NCI-H446 (cell line): ENCODE data around the gene P2RX1.

ENCODE experiments used
- DNase-seq, 2 experiments: peaks; one replicate each; lab custom pipeline; 2025; lab: John Stamatoyannopoulos, UW

The P2RX1 gene

DNA sequence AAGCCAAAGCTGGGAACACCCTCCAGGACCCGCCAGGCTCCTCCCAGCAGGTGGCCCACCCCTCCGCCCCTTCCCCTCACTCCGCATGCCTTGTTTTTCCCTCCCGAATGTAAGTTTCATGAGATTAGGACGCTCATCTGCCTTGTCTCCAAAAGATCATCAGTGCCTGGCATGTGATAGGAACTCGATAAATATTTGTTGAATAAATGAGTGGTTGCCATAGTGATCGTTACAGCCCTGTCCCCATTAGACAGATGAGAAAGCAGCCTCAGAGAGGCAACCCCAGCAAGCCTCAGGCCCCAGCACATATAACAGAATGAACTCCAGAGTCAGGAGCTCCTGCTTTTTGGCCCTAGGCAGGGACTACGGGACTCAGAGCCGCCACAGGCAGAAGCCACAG lies 28.5 kb downstream of the P2RX1 start:
- peak in 1 of 2 experiments; percentile 42 for DNase-seq

DNA sequence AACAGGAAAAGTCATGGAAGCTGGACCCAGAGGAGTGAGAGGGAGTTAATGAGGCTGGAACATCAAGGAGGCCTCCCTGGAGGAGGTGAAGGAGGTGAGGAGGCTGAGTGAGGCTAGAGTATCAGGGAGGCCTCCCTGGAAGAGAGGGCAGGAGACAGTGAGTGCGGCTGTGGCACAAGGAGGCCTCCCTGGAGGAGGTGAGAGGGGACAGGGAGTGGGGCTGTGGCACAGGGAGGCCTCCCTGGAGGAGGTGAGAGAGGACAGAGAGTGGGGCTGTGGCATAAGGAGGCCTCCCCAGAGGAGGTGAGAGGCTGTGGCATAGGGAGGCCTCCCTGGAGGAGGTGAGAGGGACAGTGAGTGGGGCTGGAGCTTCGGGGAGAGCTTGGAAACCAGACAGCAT lies 28.9 kb downstream of the P2RX1 start:
- DNase-seq: no peak

DNA sequence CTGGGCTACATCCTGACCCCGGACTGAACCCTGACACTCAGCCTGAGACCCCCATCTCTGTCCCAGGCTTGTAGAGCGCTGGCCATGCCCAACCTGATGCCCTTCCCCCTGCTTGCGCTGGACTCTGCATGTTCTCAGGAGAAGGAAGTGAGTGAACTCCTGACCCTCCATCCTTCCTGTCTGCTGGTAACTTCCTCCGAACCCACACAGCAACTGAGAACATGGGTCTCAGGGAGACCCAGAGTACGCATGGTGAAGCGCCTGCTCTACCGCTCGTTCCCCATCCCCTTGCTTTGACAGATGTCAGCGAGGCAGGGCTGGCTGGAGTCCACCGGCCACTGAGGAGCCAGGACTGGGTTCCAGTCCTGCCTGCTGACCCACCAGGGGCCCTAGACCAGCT lies 29.5 kb downstream of the P2RX1 start:
- DNase-seq: no peak

DNA sequence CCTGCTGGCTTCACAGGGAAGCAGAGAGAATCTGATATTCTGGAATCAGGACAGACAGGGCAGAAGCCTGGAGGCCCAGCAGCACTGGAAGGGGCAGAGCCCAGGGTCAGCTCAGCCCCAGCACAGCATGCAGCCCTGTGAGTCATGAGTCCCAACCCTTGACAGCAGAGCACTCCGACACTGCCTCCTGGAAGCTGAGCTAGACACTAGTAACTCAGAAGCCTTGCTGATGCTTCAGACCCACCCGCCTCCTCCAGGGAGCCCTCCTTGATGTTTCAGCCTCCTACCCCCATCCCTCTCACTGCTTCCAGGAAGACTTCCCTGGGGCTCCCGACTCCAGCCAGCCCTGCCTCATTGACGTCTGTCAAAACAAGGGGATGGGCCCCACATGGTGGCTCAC lies 30.3 kb downstream of the P2RX1 start:
- DNase-seq: peak in 1 of 2 experiments; percentile 52

DNA sequence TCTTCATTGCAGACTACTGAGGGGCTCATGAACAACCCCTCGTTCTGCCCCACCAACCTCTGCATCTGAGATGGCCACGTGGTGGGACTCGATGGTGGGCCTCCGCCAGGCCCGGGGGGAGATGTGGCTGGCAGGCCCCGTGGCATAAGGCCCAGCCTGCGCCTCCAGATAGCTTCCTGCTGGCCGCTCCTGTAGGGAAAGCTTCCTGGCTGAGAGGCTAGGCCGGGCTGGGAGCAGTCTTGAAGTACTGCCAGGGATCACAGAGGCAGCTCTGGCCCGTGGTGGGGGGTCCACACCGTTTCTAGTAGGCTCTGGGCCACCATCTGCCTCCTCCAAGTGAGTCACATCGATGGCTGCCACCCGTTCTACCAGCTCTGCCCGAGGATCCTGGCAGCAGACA lies 31.0 kb downstream of the P2RX1 start:
- DNase-seq: peak; percentile 61 to 94

DNA sequence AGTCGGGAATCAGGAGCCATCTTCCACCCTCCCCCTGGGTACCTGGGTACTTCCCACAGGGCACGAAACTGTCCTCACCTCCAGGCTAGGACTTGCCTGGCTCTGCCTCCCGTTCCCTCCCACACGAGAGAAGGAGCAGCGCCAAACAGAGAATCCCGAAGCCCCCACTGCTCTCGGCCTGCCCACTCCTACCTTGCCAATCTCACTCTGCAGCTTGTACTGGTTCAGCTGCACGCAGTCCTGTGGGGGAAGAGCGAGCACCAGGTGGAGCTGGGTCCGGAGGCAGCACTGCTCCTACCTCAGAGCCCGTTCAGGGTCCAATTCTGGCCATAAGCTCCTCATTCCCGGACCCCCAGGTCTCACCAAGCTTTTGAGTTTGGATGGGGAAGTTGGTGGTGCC lies 32.1 kb downstream of the P2RX1 start:
- DNase-seq: no peak

DNA sequence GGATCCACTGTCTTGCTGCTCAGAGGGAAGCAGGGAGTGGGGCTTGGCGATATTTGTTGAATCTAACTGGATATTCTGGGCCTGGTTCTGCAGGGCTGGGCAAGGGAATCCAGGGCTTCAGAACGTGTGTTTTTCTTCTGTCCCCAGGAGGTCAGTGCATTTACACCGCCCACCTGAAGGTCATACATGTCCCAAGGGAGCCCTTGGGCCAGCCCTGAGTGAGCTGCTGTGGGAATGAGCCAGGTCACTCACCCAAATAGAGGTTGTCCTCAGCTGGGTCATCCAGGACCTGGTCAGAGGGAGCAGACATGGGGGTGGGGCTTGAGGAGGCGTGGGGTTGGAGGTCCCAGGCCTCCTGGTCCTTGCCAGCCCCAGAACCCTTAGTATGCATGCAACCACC lies 34.0 kb downstream of the P2RX1 start:
- DNase-seq: no peak

DNA sequence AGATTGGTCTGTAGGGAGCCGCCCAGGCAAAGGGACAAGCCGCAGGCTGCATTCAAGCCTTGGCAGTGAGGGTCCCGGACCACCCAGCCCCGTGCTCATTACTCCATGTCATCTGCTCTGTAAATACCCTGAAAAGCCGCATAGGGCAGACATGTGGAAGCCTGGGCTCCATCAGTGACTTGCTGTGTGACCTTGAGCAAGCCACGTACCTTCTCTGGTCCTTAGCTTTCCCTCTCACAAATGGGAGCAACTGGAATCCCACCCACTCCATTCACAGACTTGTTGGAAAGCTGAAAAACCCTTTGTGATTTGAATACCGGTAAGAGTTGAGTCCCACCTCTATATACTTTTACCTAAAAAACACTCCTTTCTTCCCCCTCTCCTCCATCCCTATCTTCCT lies 35.3 kb downstream of the P2RX1 start:
- no peak for DNase-seq

DNA sequence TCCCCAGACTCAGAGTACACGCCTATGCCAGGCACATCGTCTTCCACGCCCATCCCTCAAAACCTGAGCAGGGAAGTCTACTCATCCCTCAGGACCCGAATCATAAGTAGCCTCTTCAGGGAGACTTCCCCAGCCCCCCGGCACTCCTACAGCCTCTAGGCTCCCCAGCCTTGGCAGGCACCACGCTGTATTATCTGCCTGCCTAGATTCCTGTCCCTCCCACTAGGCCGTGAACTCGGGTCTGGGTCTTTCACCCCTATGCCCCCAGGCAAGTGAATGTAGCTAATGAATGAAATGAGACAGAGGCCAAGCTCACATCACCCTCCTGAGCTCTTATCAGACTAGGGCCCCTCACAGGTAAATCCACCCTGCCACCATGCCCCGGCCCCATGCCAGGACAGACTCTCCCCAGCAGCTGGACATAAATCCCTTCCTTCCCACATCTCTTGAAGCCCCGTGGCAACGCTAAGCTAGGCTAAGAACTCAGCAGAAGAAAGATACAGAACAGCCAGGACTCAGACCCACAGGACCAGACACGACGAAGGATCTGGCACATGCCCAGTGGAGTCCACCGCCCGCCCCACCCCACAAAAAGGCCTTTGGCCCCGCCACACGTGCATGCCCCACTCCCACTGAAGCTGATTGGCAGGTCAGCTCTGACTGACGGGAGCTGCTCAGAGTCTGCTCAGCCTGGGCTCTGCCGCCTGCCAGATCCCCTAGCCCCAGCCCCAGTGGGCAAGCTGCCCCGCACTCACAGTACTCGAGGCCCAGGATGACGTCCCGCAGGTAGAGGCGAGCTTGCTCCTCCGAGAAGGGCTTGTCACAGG lies 36.5 kb downstream of the P2RX1 start:
- DNase-seq: peak in 1 of 2 experiments; percentile 33

DNA sequence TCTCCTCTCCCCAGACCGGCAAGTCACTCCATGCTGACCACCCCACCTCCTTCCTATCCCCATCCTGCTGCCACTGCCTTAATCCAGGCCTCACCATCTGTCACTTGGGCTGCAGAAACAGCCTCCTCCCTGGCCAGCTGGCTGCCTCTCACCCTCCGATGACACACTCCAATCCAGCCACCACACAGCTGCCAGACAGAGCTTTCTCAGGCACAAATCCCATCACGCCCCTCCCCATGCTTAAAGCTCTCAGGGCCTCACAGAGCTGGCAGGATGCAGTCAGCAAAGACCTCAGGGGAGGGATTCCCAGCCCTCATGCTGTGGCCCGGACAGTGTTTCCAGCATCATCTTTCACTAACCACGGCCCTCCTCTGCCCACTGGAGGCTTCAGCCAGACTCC lies 37.1 kb downstream of the P2RX1 start:
- peak; percentile 83 to 94 for DNase-seq

DNA sequence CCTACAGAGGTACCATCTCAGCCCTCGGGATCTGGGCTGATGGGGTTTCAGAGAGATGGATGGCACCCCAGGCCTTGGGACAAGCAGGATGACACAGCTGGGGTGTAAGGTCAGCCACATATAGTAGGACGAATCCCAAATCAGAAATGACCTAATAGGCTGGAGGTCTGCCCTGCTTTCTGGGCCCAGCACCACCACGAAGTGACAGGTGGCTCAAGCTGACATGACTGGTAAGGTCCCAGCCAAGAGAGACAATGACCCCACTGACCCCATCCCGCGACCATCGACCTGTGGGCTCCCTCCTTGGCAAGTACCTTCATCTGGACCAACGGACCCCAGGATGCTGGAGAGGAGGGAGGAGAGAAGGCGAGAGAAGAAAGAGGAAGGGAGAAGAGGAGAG lies 39.0 kb downstream of the P2RX1 start:
- DNase-seq: no peak

DNA sequence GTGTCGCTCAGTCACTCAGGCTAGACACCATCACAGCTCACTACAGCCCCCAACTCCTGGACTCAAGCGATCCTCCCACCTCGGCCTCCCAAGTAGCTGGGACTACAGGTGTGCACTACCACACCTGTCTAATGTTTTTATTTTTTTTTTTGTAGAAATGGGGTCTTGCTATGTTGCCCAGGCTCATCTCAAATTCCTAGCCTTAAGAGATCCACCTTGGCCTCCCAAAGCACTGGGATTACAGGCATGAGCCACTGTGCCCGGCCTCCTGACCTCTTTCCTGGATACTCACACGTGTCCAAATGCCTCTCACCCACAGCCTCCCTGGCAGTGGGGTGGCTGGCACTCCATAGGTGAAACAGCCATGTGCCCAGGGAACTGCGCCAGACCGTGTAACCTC lies 40.9 kb downstream of the P2RX1 start:
- DNase-seq: no peak

DNA sequence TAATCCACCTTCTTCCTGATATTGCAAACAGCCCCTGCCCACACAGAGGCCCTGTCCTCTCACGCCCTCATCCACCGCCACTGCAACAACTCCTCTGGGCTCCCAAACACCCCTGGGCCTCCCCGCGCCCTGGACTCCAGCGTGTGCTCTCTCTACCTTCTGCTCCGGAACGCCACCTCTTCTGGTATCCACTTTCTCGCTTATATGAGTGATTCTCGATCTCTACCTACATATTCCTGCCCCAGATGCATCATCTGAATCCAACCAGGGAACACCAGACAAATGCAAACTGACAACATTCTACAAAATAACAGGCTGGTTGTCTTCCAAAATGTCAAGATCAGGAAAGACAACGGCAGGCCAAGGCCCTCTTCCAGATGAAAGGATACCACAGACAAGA lies 42.4 kb downstream of the P2RX1 start:
- no peak for DNase-seq

DNA sequence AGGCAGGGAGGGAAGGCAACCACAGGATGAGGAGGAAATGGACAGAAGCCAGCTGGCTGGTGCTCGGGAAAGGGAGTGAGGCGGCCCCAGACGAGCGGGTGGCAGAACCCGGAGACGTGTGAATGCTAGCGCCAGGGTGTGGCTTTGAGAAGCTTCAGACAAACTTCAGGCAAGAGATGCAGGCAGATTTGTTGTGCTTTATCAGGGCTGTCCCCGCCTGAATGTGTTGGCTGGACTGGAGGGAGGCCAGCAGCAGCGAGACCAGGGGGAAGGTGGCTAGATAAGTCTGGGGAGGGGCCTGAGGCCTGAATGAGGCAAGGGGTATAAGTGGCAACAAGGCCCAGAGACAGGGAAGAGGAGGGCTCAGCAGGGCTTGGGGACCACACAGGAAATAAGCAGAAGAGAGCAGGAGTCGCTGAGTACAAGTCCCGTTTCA lies 45.4 kb downstream of the P2RX1 start:
- DNase-seq: peak in 1 of 2 experiments; percentile 47

DNA sequence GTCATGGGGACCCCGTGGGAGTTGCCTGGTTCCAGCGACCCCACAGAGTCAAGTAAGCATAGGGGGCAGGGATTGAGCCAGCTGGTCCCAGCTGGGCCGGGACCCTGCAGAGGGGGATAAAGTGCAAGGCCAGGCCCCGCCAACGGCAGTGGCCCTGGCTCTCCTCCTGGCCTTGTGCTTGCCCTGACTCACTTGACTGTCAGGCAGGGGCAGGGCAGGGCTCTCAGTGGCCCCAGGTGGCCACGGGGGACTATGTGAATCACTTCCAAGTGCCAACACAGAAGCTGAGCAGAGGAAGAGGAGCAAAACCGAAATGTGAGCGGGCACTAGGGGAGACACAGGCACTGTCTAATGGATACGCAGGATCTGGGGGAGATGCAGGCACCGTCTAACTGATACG lies 48.7 kb downstream of the P2RX1 start:
- DNase-seq: no peak

DNA sequence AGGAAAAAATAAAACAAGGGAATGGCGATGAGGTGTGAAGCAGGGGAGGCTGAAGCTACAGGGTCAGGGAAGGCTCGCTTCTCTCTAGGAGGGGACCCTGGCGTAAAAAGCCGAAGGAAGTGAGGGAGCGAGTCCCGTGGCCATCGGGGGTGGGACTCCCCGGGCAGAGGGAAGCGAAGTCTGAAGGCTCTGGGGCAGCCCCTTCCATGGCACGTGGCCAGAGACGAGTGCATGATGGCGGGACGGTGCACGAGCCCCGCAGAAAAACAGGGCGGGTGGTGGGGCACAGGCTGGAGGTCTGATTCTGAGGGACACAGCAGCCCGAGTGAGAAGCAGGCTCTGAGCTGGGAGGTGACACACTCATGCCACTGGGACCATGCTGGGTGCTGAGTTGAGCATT lies 49.2 kb downstream of the P2RX1 start:
- DNase-seq: no peak

DNA sequence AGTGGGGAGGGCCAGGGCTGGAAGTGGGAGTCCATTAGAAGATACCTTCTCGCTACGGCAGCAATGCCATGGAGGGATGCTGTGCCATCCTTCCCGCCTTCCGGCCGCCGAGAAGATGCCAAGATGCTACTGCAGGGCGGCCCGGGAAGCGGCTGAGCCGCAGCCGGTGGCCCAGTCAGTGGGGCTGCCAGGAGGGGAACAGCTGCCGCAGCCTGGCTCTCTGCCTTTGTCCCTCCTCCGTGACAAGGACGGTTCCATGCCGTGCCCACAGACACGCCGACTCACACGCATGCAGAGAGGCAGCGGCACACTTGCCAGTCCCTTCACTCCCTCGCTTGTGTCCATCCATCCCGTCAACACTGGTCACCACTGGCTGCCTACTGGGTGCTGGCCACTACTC lies 50.0 kb downstream of the P2RX1 start:
- DNase-seq: peak in 1 of 2 experiments; percentile 74

DNA sequence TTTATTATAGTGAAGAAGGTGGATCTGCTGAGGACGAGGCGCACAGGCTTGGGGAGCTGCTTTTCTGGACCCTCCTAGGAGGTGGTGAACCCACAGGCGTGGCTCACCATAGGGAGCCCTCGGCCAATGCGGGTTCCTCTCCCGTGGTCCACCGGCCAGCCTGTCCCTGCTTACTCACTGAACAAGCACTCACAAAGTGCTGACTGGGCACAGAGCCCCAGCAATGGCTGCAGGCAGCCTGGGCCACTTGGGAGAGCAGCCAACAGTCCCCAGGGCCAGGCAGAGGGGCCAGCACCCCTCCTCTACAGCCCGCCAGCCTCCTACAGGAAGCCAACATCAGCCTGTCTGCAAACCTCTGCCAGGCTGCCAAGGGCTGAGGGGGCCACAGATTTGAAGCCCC lies 51.1 kb downstream of the P2RX1 start:
- peak in 1 of 2 experiments; percentile 52 for DNase-seq

DNA sequence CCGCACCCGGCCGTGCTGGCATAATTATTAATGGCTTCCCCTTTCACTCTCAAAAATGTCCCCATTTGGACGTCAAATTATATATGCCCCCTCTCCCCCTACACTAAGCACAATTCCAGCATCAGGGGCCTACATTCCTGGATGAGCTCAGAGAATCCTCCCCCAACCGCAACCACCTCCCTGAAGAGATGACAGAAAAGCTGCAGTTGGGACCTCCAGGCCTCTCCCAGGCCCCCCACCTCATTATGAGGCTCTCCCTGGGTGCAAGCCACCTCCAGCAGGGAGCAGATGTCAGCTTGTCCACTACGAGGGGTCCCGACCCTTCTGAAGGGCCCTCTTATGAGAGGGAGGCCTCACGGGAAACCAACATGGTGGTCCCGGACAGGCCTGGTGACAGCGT lies 51.7 kb downstream of the P2RX1 start:
- DNase-seq: no peak

DNA sequence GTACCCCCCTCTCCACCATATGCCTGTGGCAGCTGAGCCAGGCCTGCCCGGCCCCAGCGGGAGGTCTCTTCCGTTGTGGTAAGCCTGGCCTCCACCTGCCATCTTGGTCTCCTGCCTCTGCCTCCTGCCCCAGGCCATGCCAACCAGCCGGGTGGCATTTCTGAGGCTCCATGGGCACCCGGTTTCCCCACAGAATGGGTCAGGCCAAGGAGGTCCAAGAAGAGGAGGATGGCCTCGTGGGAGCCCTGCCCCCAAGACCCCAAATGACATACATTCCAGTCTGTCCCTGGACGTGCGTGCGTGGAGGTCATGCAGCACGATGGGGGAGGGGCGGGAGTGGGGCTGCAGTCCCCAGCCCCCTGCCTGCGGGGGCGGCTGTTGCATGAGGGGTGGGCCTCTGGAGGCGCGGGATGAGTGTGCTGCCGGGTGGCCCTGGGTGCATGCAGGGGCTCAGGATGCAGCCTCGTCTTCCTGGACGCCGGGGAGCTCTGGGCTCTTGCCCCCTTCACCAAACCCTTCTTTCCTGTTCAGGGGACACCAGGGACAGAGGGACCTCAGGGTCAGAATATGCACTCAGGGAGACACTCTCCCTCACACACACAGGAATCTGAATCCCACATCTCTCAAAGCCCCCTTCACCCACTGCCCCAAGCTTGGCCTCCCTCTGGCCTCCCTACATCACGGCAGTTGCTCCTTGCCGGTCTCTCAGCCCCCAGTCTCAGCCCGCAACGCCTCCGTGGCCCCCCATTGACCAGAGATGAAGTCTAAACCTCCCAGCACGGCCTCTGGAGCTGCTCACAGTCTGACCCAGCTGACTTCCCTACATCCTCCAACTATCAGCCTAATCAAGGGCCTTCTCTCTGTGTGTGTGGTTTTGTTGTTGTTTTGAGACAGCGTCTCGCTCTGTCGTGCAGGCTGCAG lies 54.2 kb downstream of the P2RX1 start:
- no peak for DNase-seq

DNA sequence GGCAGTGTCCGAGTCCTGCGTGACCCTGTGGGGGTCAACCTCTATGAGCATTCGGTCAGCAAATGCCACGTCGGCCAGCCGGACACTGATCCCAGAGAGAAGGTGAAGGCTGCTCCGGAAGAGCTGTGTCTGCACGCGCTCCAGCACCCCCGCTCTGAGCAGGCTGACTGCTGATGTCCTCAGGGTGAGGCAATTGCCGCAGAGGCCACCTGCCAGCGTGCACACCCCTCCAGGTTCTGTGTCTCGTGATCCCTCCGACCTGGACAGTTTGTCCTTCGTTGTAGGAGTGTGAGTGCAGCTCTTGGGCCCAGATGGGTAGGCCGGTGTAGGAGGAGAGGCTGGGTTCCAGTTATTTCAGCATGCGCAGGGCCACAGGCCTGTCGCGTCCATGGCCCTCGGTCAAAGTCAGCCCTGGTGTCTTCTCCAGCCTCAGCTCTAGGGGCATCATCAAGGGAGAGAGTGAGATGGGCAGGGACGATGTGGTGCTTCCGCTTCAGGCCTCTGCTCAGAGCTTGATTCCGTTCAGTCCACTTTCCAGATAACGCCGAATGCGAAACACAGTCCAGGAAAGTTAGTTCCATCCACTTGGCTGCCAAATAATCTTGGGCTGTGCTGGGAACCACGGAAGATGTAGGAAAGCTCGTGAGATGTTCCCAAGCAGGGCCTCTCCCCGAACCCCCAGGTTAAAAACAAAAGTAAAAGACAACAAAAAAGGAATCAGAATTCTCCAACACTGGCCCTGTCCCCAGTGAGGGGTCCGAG lies 55.1 kb downstream of the P2RX1 start:
- no peak for DNase-seq

DNA sequence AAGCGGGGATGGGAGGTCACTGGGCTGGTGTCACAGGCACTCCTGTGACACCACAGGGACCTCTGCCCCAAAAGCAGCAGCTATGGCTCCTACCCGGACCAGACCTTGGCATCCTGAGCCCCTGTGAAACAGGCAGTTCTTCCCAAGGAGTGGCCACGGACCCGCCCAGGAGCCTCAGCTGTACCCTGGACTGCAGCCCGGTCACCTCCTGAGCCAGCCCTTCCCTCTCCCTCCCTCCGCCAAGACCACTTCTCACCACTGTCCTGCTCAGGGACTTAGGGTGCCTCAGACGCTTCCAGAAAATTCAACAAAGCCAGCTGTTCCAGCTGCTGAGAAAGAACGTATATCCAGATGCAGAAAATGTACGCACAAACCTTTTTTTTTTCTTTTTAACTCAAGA lies 56.3 kb downstream of the P2RX1 start:
- no peak for DNase-seq
